PC-9 (cell line): ENCODE data around the gene NAPSA. TPM values are rescaled to one million over a fixed set of nuclear protein-coding genes. Genes with fewer than 3 reads are reported as not detected.

ENCODE experiments used
- BruUV-seq: library from RNA; stranded (reverse); fragments of 400-500 nt; replicated peaks from 2 replicates; lab custom pipeline; 2021; lab: Mats Ljungman, UMichigan
- CTCF ChIA-PET: fragments of 300-600 bp; sonication (Branson Sonifier 250); formaldehyde crosslinking; loops from one replicate; lab custom pipeline; 2022; ENCODE audit warnings: antibody characterized with exemption; lab: Charles Lee
- POLR2A ChIA-PET: fragments of 300-600 bp; sonication (Branson Sonifier 250); formaldehyde crosslinking; loops from one replicate; lab custom pipeline; 2022; ENCODE audit warnings: antibody characterized with exemption; ENCODE audit not compliant: unreplicated experiment; lab: Charles Lee
- DNase-seq, 2 experiments: peaks; one replicate each; pipeline versions ENCODE4 v3.0.0 to v3.0.0-alpha.2; 2015 to 2022; ENCODE audit warnings: mixed read lengths in 1 of 2
- H2AFZ ChIP-seq: fragments of 200-600 bp; sonication (generic); 2 replicates; pipeline ENCODE4 v1.8.1; 2017; ENCODE audit warnings: antibody characterized with exemption
- H3F3A ChIP-seq: fragments of 200-600 bp; sonication (generic); 2 replicates; pipeline ENCODE4 v1.8.1; 2017; ENCODE audit warnings: antibody characterized with exemption, mild to moderate bottlenecking, low read depth; ENCODE audit not compliant: insufficient read depth
- H3K27ac ChIP-seq: fragments of 200-600 bp; sonication (generic); 2 replicates; pipeline ENCODE4 v1.6.1; 2016; ENCODE audit warnings: mixed run types
- H3K27me3 ChIP-seq: fragments of 200-600 bp; sonication (generic); 2 replicates; pipeline ENCODE4 v1.6.1; 2016; ENCODE audit warnings: low read depth, mixed run types; ENCODE audit not compliant: insufficient read depth
- H3K36me3 ChIP-seq: fragments of 200-600 bp; sonication (generic); 2 replicates; pipeline ENCODE4 v1.6.1; 2016; ENCODE audit warnings: low read depth, mixed run types
- H3K4me1 ChIP-seq: fragments of 200-600 bp; sonication (generic); replicated peaks from 2 replicates; pipeline ENCODE4 v1.6.1; 2016; ENCODE audit warnings: mixed run types; ENCODE audit not compliant: insufficient read depth
- H3K4me2 ChIP-seq: fragments of 200-600 bp; sonication (generic); 2 replicates; pipeline ENCODE4 v1.6.1; 2017; ENCODE audit warnings: mixed run types
- H3K4me3 ChIP-seq: fragments of 200-600 bp; sonication (generic); 2 replicates; pipeline ENCODE4 v1.6.1; 2016; ENCODE audit warnings: mixed run types
- H3K79me2 ChIP-seq: fragments of 200-600 bp; sonication (generic); 2 replicates; pipeline ENCODE4 v1.6.1; 2017; ENCODE audit warnings: low read depth, mixed run types
- H3K9me2 ChIP-seq: fragments of 200-600 bp; sonication (generic); 2 replicates; pipeline ENCODE4 v1.8.1; 2017; ENCODE audit warnings: mild to moderate bottlenecking; ENCODE audit not compliant: insufficient read depth
- H3K9me3 ChIP-seq: fragments of 200-600 bp; sonication (generic); 2 replicates; pipeline ENCODE4 v1.8.1; 2016; ENCODE audit warnings: low read depth; ENCODE audit not compliant: insufficient read depth
- H4K20me1 ChIP-seq: fragments of 200-600 bp; sonication (generic); 2 replicates; pipeline ENCODE4 v1.8.1; 2017; ENCODE audit not compliant: insufficient read depth
- CTCF ChIP-seq: fragments of 200-600 bp; sonication (generic); conservative IDR thresholded peaks from 2 replicates; pipeline ENCODE4 v1.6.1; 2017; ENCODE audit warnings: mixed run types, antibody characterized with exemption, mild to moderate bottlenecking, moderate library complexity
- EZH2 ChIP-seq: fragments of 200-600 bp; sonication (generic); IDR thresholded peaks from 2 replicates; pipeline ENCODE4 v1.8.0; 2017; ENCODE audit warnings: antibody characterized with exemption, low read depth
- intact Hi-C: fragments of 100-400 bp; cut with micrococcal nuclease; formaldehyde crosslinking; loops from one replicate; pipeline ENCODE4 v1.10.0; 2022; ENCODE audit not compliant: unreplicated experiment
- total RNA-seq: library from RNA; stranded (reverse); gene quantifications from 2 replicates; pipeline ENCODE4 v1.2.3, GENCODE V29; 2021

Gene NAPSA
- total RNA-seq, 1 experiment from 2014 or later = 1.7 TPM

GRCh38 chr19:50387868-50388245, 22.4 kb upstream of the NAPSA start:
- H3K4me2 ChIP-seq = no peak overlapping the region
- no peak overlapping the region for H3K4me3 ChIP-seq
- 0 out of 2 replicates have a peak, but pooled peaks cover 10% of the 10 kb centered on the region for H3K36me3 ChIP-seq
- H3K9me3 ChIP-seq = no peaks in the 10 kb centered on the region
- peaks cover 14% of the 10 kb centered on the region for H4K20me1 ChIP-seq
- no peaks in the 10 kb centered on the region for H3K27me3 ChIP-seq
- H3K9me2 ChIP-seq = no peaks in the 10 kb centered on the region
- no TSS peak for BruUV-seq
- no peak overlapping the region for H2AFZ ChIP-seq
- TF ChIP-seq CTCF (no peak), EZH2 (no peak)
- POLR2A ChIA-PET = no interaction called here
- DNase-seq = peak in 1 of 2 experiments; percentile 5
- intact Hi-C loops = no loop called here
- CTCF ChIA-PET = no interaction called here
- peaks cover 46% of the 10 kb centered on the region for H3K79me2 ChIP-seq
- H3K27ac ChIP-seq = no peak overlapping the region
- H3F3A ChIP-seq = peaks cover 21% of the 10 kb centered on the region
- H3K4me1 ChIP-seq = peaks cover 10% of the 10 kb centered on the region; the same call in 1 of the 2 replicates

GRCh38 chr19:50387176-50387867, 21.9 kb upstream of the NAPSA start:
- Histone ChIP-seq H3K27ac (no peak overlapping the region), H3K36me3 (0 out of 2 replicates have a peak, but pooled peaks cover 5% of the 10 kb centered on the region), H3K4me2 (no peak overlapping the region), H3K4me1 (peaks cover 10% of the 10 kb centered on the region; the same call in 1 of the 2 replicates), H3F3A (peaks cover 27% of the 10 kb centered on the region), H2AFZ (no peak overlapping the region), H3K9me3 (no peaks in the 10 kb centered on the region), H3K9me2 (no peaks in the 10 kb centered on the region), H3K4me3 (no peak overlapping the region), H3K79me2 (peaks cover 41% of the 10 kb centered on the region), H4K20me1 (peaks cover 14% of the 10 kb centered on the region), H3K27me3 (no peaks in the 10 kb centered on the region)
- CTCF ChIA-PET = no interaction called here
- intact Hi-C loops = no loop called here
- peak in 1 of 2 experiments; percentile 32 for DNase-seq
- POLR2A ChIA-PET = no interaction called here
- TF ChIP-seq EZH2 (no peak), CTCF (no peak)
- BruUV-seq = no TSS peak

DNA sequence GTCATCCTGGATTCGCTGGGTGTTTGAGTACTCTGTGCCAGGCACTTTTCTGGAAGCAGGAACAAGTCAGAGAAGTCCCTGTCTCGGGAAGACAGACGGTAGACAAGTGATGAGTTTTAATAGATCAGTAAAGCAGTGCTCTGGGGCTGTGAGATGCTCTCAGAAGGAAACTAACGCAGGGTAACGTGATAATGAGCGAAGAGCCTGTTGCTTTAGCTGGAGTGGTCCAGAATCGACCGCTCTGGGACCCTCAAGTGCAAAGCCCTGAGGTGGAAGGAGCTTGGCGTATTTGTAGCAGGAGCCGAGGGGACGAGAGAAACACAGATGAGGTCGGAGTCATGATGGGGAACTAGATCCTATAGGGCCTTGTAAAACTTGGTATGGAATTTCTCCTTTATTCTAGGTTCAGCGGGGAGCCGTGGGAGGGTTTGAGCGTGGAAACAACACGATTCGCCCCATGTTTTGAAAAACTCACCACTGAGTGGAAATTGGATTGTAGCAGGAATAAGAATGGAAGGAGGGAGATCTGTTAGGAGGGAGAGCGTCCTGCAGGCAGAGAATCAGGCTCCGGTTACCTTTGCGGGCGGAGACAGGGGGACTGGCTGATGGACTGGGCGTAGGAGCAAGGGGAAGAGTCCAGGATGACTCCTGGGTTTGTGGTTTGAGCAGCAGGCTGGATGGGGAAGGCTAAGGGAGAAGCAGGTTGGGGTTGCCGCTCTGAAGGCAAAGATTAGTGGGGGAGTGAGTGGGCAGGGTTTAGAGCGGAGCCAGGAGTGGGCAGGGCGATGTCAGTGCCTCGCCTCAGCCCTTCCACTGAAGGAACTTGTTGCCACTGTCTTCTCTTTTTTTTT, 19.5 kb upstream of the NAPSA start:
- H3K9me2 ChIP-seq = no peaks in the 10 kb centered on the region
- no TSS peak for BruUV-seq
- H3K27ac ChIP-seq = 0 out of 2 replicates have a peak overlapping the region, but pooled peaks have one; percentile 13
- H3K4me2 ChIP-seq = peak overlapping the region; percentile 99
- no peak for TF ChIP-seq CTCF
- no peak for TF ChIP-seq EZH2
- DNase-seq = peak; percentile 19 to 40
- no peaks in the 10 kb centered on the region for H3K27me3 ChIP-seq
- H3K4me1 ChIP-seq = peaks cover 10% of the 10 kb centered on the region; the same call in 1 of the 2 replicates
- peaks cover 23% of the 10 kb centered on the region for H3F3A ChIP-seq
- H2AFZ ChIP-seq = peak overlapping the region; percentile 73
- POLR2A ChIA-PET = interaction anchor here (0.6 kb wide), 2 partner anchors 182 to 212 kb away, joined by 3 to 5 read pairs; partner anchors contain the start of gene MYH14
- peaks cover 14% of the 10 kb centered on the region for H4K20me1 ChIP-seq
- 0 out of 2 replicates have a peak, but pooled peaks cover 10% of the 10 kb centered on the region for H3K36me3 ChIP-seq
- CTCF ChIA-PET = interaction anchor here (0.7 kb wide), 1 partner anchor 617 kb away, joined by 9 read pairs; no protein-coding TSS in a partner anchor
- H3K4me3 ChIP-seq = peak overlapping the region; percentile 78
- H3K79me2 ChIP-seq = peaks cover 41% of the 10 kb centered on the region
- intact Hi-C loops = loop anchor here (1.0 kb wide), 1 partner anchor 9 kb away; the partner anchor contains the start of gene NR1H2
- H3K9me3 ChIP-seq = no peaks in the 10 kb centered on the region
